ENCODE measurements around the gene VAMP5.

GRCh38 chr2:85549095-85549494 lies 35.1 kb upstream of the VAMP5 start:
- TF ChIP-seq GATA2 (IDR thresholded peaks at IDR 0.05; ENCODE audit: low read depth, low read length) (no peak), GATA3 (IDR thresholded peaks at IDR 0.05; ENCODE audit: low read depth, low read length) (no peak)

Measured in SH-SY5Y (cell line).